Breast epithelium (tissue), 3 donors: ENCODE measurements around the gene TOMM22.

Experiments
- CTCF ChIP-seq, 3 donors: fragments of 450-650 bp; IDR thresholded peaks; one replicate each; pipeline ENCODE4 v1.5.1; 2016 to 2017; ENCODE audit warnings: antibody characterized with exemption in 3 of 3, mild to moderate bottlenecking in 3 of 3, moderate library complexity in 3 of 3
- POLR2AphosphoS5 ChIP-seq, 3 donors: sonication (generic); formaldehyde crosslinking; IDR thresholded peaks; one replicate each; pipeline ENCODE4 v1.6.1; 2017; ENCODE audit warnings: antibody characterized with exemption in 3 of 3

GRCh38 chr22:38713921-38714320 lies 32.2 kb downstream of the TOMM22 start:
- TF ChIP-seq CTCF (IDR thresholded peaks at IDR 0.05) = no peak
- TF ChIP-seq POLR2AphosphoS5 (IDR thresholded peaks at IDR 0.05) = no peak
